RWPE1 (cell line): Measurements from ENCODE around the gene HYAL3.
"Not testable (repeated sequence)": the region's sequence is repeated elsewhere in the genome, so short reads cannot be mapped to it uniquely, and the experiment has no call there.

ENCODE experiments used
- CTCF ChIA-PET: fragments of 350-600 bp; sonication (Branson Sonifier 250); formaldehyde crosslinking; extraction: SDS; loops from one replicate; lab custom pipeline; 2021; lab: Yijun Ruan, JAX
- POLR2A ChIA-PET: fragments of 400-600 bp; formaldehyde crosslinking; extraction: SDS; loops from one replicate; lab custom pipeline; 2020; ENCODE audit warnings: antibody characterized with exemption; ENCODE audit not compliant: low non-redundant PET; lab: Yijun Ruan, JAX
- DNase-seq: peaks from one replicate; pipeline ENCODE4 v3.0.0; 2012; ENCODE audit warnings: low spot score
- H3K27ac ChIP-seq: fragments of 450-650 bp; 2 replicates; pipeline ENCODE4 v1.5.1; 2017
- TF ChIP-seq, protein P1 (sequence below): fragments of 450-650 bp; conservative IDR thresholded peaks from 2 replicates; pipeline ENCODE4 v1.5.1; 2017; ENCODE audit warnings: low read depth, mild to moderate bottlenecking

Gene HYAL3

DNA sequence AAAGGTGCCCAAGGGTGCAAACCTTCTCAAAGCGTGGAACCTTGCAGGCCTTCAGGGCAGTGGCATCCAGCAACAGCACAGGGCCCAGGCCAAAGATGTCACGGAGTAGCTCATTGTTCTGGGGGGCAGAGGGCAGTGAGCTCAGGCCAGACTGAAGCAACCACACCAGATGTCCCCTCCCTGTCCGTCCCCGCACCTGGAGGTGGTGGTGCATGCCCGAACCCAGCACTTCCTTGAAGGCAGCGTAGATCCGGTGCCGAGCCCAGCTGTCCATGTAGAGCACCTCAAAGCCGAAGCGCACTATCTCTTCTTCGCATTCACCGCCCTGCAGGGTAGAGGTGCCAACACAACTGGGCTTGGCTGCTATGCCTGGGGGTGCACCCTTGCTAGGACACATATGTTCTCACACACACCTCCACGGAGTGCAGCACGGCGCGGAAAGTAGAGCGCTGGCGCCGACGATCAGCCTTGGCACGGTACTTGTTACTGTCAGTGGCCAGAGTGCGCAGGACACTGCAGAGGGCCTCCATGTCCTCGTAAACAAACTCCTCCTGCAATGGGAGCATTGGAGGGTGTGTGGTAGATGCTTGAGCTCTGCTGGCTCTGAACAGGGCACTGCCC lies 10.7 kb downstream of the HYAL3 start:
- no peak for DNase-seq
- POLR2A ChIA-PET, result no interaction called here
- TF ChIP-seq, protein P1, sequence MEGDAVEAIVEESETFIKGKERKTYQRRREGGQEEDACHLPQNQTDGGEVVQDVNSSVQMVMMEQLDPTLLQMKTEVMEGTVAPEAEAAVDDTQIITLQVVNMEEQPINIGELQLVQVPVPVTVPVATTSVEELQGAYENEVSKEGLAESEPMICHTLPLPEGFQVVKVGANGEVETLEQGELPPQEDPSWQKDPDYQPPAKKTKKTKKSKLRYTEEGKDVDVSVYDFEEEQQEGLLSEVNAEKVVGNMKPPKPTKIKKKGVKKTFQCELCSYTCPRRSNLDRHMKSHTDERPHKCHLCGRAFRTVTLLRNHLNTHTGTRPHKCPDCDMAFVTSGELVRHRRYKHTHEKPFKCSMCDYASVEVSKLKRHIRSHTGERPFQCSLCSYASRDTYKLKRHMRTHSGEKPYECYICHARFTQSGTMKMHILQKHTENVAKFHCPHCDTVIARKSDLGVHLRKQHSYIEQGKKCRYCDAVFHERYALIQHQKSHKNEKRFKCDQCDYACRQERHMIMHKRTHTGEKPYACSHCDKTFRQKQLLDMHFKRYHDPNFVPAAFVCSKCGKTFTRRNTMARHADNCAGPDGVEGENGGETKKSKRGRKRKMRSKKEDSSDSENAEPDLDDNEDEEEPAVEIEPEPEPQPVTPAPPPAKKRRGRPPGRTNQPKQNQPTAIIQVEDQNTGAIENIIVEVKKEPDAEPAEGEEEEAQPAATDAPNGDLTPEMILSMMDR, result no peak
- peak overlapping the region; percentile 93; the same call in 1 of the 2 replicates for H3K27ac ChIP-seq
- CTCF ChIA-PET, result interaction anchor here (0.6 kb wide), 1 partner anchor 52 kb away, joined by 3 read pairs; the partner anchor contains the start of gene RASSF1

DNA sequence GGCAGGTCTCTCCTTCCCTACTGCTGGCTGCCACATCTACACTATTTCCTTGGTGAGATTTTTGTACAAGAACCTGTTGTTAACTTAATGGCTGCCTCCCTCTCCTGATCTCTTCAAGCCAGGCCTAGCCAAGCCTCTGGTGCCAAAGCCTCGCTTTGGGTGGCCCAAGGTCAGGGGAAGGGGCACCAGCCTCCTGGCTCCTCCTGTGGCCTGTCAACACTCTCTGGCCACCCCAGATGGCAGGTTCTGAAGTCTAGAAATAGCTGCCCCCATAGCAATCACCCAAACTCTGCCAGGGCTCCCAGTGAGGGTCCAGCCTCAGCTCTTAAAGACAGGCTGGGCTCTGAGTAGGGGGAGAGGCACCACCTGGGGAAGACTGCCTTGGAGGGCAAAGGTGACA lies 11.9 kb downstream of the HYAL3 start:
- POLR2A ChIA-PET, result no interaction called here
- TF ChIP-seq, protein P1, result no peak

DNA sequence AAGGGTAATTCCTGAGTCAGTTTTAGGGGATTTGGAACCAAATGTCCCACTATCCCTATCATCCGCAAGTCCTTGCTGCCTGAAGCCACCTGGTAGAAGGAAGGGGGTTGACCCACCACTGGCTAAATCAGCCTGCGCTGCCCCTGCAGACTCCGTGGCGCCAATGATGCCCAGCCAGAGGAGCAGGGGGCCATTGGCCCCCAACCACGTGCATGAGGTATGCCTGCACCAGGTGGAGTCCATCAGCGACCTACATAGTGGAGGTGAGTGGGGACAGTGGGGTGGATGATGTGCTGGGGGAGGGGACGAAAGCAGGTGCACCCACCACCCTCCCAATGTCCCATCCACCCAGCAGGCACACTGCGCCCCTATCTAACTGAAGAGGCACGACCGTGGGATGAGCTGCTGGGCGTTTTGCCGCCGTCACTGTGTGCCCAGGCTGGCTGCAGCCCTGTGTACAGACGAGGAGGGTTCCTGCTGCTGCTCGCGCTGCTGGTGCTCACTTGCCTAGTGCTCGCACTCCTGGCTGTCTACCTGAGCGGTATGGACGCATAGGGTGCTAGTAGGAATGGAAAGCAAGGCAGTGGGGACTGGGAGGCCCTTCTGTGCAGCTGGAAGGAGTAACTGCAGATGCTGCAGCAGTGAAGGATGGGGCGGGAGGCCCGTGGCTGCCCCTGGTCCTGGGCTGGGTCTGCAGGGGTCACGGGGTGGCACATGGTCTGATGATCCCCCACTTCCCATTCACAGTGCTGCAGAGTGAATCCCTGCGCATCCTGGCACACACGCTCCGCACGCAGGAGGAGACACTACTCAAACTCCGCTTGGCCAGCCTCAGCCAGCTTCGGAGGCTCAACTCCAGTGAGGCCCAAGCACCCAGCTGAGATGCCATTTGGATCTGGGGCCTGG lies 12.6 kb downstream of the HYAL3 start:
- POLR2A ChIA-PET, result no interaction called here
- H3K27ac ChIP-seq, result peak overlapping the region; percentile 93
- TF ChIP-seq, protein P1, result no peak
- CTCF ChIA-PET, result no interaction called here
- no peak for DNase-seq

More for the DNA sequence above, 11.9 kb downstream of the HYAL3 start:
- DNase-seq, result no peak
- CTCF ChIA-PET, result no interaction called here
- H3K27ac ChIP-seq, result peak overlapping the region; percentile 93

DNA sequence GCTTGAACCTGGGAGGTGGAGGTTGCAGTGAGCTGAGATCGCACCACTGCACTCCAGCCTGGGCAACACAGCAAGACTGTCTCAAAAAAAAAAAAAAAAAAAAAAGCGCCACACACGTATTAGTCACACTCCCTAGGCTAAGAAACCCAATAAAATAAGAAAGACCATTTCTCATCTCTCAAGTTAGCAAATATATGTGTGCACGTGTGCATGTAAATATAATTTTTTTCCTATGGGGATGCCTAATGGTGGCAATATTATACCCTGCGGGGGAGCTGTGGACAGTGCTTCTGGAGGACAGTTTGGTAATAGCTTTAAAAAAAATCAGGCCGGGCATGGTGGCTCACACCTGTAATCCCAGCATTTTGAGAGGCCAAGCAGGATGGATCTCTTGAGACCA lies 15.1 kb downstream of the HYAL3 start:
- DNase-seq, CTCF ChIA-PET: not testable (repeated sequence)
- H3K27ac ChIP-seq, result peak overlapping the region; percentile 29; the same call in 1 of the 2 replicates
- POLR2A ChIA-PET, result interaction anchor here (0.5 kb wide), 1 partner anchor 1399 kb away, joined by 6 read pairs; no protein-coding TSS in a partner anchor

DNA sequence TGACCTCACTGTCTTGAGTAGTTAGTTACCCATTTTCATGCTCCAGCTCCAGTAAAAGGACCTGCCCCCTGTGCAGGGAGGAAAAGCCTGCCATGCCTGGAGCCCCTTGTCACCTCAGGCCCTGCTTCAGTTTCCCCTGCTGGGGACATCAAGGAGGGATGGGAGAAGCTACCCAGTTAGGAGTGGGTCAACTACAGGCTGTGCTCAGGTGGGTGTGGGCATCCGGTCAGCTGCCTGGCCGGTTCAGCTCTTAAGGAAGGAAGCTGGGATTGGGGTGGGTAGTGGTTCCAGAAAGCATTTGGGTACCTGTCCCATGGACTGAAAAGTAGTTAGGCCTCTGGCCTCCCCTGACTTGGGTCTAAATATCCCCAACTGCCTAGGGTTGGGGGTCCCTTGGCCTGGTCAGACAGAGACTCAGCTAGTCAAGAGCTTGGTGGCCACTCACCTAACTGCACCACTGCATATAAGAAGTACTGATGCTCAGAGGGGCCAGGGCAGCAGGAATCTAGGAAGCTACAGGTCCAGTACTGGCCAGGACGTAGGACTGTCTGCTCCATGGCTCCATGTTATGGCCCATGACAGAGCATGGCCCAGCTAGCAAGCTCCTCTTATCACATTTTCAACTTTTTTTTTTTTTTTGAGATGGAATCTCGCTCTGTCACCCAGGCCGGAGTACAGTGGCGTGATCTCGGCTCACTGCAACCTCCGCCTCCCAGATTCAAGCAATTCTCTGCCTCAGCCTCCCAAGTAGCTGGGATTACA lies 19.8 kb downstream of the HYAL3 start:
- ChIA-PET CTCF (interaction anchor here (0.6 to 0.7 kb wide), 3 partner anchors 53 to 69 kb away, joined by 3 read pairs; no protein-coding TSS in a partner anchor), POLR2A (interaction anchor here (0.6 kb wide), 1 partner anchor 52 kb away, joined by 6 read pairs; no protein-coding TSS in a partner anchor)
- TF ChIP-seq, protein P1, result no peak
- peak overlapping the region; percentile 6; the same call in 1 of the 2 replicates for H3K27ac ChIP-seq
- DNase-seq, result no peak

DNA sequence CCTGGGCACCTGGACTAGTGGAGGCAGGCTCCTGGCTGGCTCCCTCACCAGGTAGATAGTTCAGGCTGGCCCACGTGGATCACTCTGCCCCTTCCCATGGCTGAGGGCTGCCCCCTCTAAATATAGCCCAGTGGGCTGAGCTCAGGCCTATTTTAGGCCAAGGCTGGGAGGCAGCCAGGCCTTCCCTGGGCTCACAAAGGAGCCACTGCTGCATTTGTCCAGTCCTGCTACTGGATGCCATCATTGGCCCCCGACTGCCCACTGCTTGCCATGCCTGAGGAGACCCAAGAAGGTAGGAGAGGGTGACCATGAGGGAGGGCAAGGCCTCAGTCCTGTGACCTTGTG lies 20.4 kb downstream of the HYAL3 start, which contains the start of gene LSMEM2:
Gene LSMEM2 (plus strand): TSS at position 208 of the 345 bp plus-strand sequence. CDS start 27 bp downstream, at position 235.
- TF ChIP-seq, protein P1, result no peak
- no peak for DNase-seq
- CTCF ChIA-PET, result no interaction called here
- peak within 1 kb of the TSS; percentile 27 for H3K27ac ChIP-seq
- POLR2A ChIA-PET, result no interaction called here
